Mesenchymal stem cell (in vitro differentiated cells and primary cell): ENCODE measurements around the gene CLRN1.

Experiments used
- DNase-seq: peaks from one replicate; pipeline ENCODE4 v3.0.0-alpha.2; 2013
- H2AFZ ChIP-seq: one replicate; pipeline ENCODE4 v1.6.1; 2013; ENCODE audit warnings: low read depth, mild to moderate bottlenecking, control low read depth, inconsistent platforms, low read length, moderate library complexity
- H2AK5ac ChIP-seq: 2 replicates; pipeline ENCODE4 v1.6.1; 2013; ENCODE audit warnings: low read length, moderate library complexity, mild to moderate bottlenecking, inconsistent platforms; ENCODE audit not compliant: severe bottlenecking
- H2BK120ac ChIP-seq: one replicate; pipeline ENCODE4 v1.6.1; 2013; ENCODE audit warnings: low read depth, mild to moderate bottlenecking, inconsistent platforms, low read length, moderate library complexity
- H2BK12ac ChIP-seq, 2 experiments: one replicate each; pipeline ENCODE4 v1.6.1; 2013; ENCODE audit warnings: inconsistent platforms in 2 of 2, low read length in 2 of 2, mild to moderate bottlenecking in 2 of 2, moderate library complexity in 2 of 2, control low read depth in 1 of 2
- H2BK15ac ChIP-seq: one replicate; pipeline ENCODE4 v1.6.1; 2013; ENCODE audit warnings: mild to moderate bottlenecking, low read depth, inconsistent platforms; ENCODE audit not compliant: poor library complexity, severe bottlenecking
- H2BK5ac ChIP-seq: 2 replicates; pipeline ENCODE4 v1.6.1; 2013; ENCODE audit warnings: low read depth, mild to moderate bottlenecking, low read length, control low read depth, inconsistent platforms; ENCODE audit not compliant: poor library complexity, severe bottlenecking
- H3K14ac ChIP-seq, 2 experiments: one replicate each; pipeline ENCODE4 v1.6.1; 2013; ENCODE audit warnings: inconsistent platforms in 2 of 2, low read length in 2 of 2, control low read depth in 1 of 2, mild to moderate bottlenecking in 1 of 2, moderate library complexity in 1 of 2
- H3K18ac ChIP-seq, 2 experiments: one replicate each; pipeline ENCODE4 v1.6.1; 2013; ENCODE audit warnings: inconsistent platforms in 2 of 2, low read length in 2 of 2, control low read depth in 1 of 2, low read depth in 1 of 2, mild to moderate bottlenecking in 1 of 2
- H3K23ac ChIP-seq, 2 experiments: one replicate each; pipeline ENCODE4 v1.6.1; 2013; ENCODE audit warnings: inconsistent platforms in 2 of 2, low read length in 2 of 2, mild to moderate bottlenecking in 2 of 2, moderate library complexity in 2 of 2, control low read depth in 1 of 2
- H3K27ac ChIP-seq: 2 replicates; pipeline ENCODE4 v1.5.1; 2013; ENCODE audit warnings: mild to moderate bottlenecking, moderate library complexity, low read length, control low read depth, inconsistent platforms; ENCODE audit not compliant: poor library complexity, severe bottlenecking
- H3K27me3 ChIP-seq, 2 experiments: 2 replicates each; pipeline versions ENCODE4 v1.6.1 to v1.7.0; 2013; ENCODE audit warnings: low read length in 2 of 2, mild to moderate bottlenecking in 2 of 2, moderate library complexity in 2 of 2, control low read depth in 1 of 2, inconsistent platforms in 1 of 2; ENCODE audit not compliant: control insufficient read depth in 1 of 2, insufficient read depth in 1 of 2
- H3K36me3 ChIP-seq, 2 experiments: 2 replicates each; pipeline versions ENCODE4 v1.6.1 to v1.7.0; 2013; ENCODE audit warnings: low read length in 2 of 2, control low read depth in 1 of 2, inconsistent platforms in 1 of 2, low read depth in 1 of 2, mild to moderate bottlenecking in 1 of 2; ENCODE audit not compliant: insufficient read depth in 2 of 2, control insufficient read depth in 1 of 2
- H3K4ac ChIP-seq, 2 experiments: one replicate each; pipeline ENCODE4 v1.6.1; 2013; ENCODE audit warnings: inconsistent platforms in 2 of 2, low read length in 2 of 2, mild to moderate bottlenecking in 2 of 2, moderate library complexity in 2 of 2, control low read depth in 1 of 2, low read depth in 1 of 2
- H3K4me1 ChIP-seq: 2 replicates; pipeline ENCODE4 v1.6.1; 2013; ENCODE audit warnings: low read depth, low read length, control low read depth; ENCODE audit not compliant: control insufficient read depth, insufficient read depth
- H3K4me2 ChIP-seq: 2 replicates; pipeline ENCODE4 v1.6.1; 2013; ENCODE audit warnings: low read length, mild to moderate bottlenecking, inconsistent platforms; ENCODE audit not compliant: poor library complexity, severe bottlenecking
- H3K4me3 ChIP-seq, 2 experiments: 2 replicates each; pipeline versions ENCODE4 v1.5.1 to v1.7.0; 2013; ENCODE audit warnings: low read length in 2 of 2, mild to moderate bottlenecking in 2 of 2, control low read depth in 1 of 2, low read depth in 1 of 2; ENCODE audit not compliant: insufficient read depth in 1 of 2
- H3K79me1 ChIP-seq: replicated peaks from 2 replicates; pipeline ENCODE4 v1.6.1; 2013; ENCODE audit warnings: mild to moderate bottlenecking, control low read depth, low read length, inconsistent platforms; ENCODE audit not compliant: poor library complexity, severe bottlenecking
- H3K9ac ChIP-seq: 2 replicates; pipeline ENCODE4 v1.7.0; 2013; ENCODE audit warnings: mild to moderate bottlenecking, low read length, moderate library complexity
- H3K9me3 ChIP-seq: 2 replicates; pipeline ENCODE4 v1.7.0; 2013; ENCODE audit warnings: mild to moderate bottlenecking, low read length; ENCODE audit not compliant: control insufficient read depth
- H4K8ac ChIP-seq: one replicate; pipeline ENCODE4 v1.6.1; 2013; ENCODE audit warnings: inconsistent platforms, mild to moderate bottlenecking, low read length, moderate library complexity
- H4K91ac ChIP-seq: one replicate; pipeline ENCODE4 v1.6.1; 2013; ENCODE audit warnings: mild to moderate bottlenecking, low read length, inconsistent platforms
- WGBS: methylation state at CpG from one replicate; pipeline ENCODE4 v1.1.7; 2013; ENCODE audit warnings: mixed read lengths; 5-methylcytosine and 5-hydroxymethylcytosine counted together

The CLRN1 gene

GRCh38 chr3:150930839-150931238 is 41.7 kb downstream of the CLRN1 start:
- no peak overlapping the region for H2BK5ac ChIP-seq
- no peaks in the 10 kb centered on the region for H3K79me1 ChIP-seq
- H4K91ac ChIP-seq, result no peak overlapping the region
- H3K4me1 ChIP-seq, result no peaks in the 10 kb centered on the region
- no peak overlapping the region for H3K14ac ChIP-seq
- H3K4ac ChIP-seq, result no peak overlapping the region
- no peak overlapping the region for H2BK120ac ChIP-seq
- no peak overlapping the region for H3K23ac ChIP-seq
- H3K9me3 ChIP-seq, result no peaks in the 10 kb centered on the region
- H4K8ac ChIP-seq, result no peak overlapping the region
- H2BK15ac ChIP-seq, result no peak overlapping the region
- no peaks in the 10 kb centered on the region for H3K36me3 ChIP-seq
- H3K27ac ChIP-seq, result no peak overlapping the region
- 61% methylated on average over 3 of the region's 3 CpGs for WGBS
- DNase-seq, result no peak
- no peak overlapping the region for H2AK5ac ChIP-seq
- H2BK12ac ChIP-seq, result no peak overlapping the region
- H3K9ac ChIP-seq, result no peak overlapping the region
- no peak overlapping the region for H3K4me2 ChIP-seq
- no peak overlapping the region for H3K4me3 ChIP-seq
- no peak overlapping the region for H3K18ac ChIP-seq
- no peak overlapping the region for H2AFZ ChIP-seq
- peaks cover 20 to 57% of the 10 kb centered on the region in 2 experiments for H3K27me3 ChIP-seq

- H3K14ac ChIP-seq, result no peak overlapping the region
- H2AFZ ChIP-seq, result no peak overlapping the region
- no peak overlapping the region for H3K23ac ChIP-seq
- H3K36me3 ChIP-seq, result no peaks in the 10 kb centered on the region
- no peaks in the 10 kb centered on the region for H3K4me1 ChIP-seq
- no peak overlapping the region for H3K9ac ChIP-seq
- no peak overlapping the region for H2BK5ac ChIP-seq
- no peak overlapping the region for H3K4me3 ChIP-seq
- peaks cover 31 to 77% of the 10 kb centered on the region in 2 experiments for H3K27me3 ChIP-seq
- no peaks in the 10 kb centered on the region for H3K79me1 ChIP-seq
- no peaks in the 10 kb centered on the region for H3K9me3 ChIP-seq
- no peak overlapping the region for H3K4ac ChIP-seq
- H2BK15ac ChIP-seq, result no peak overlapping the region
- no peak overlapping the region for H3K4me2 ChIP-seq
- H2BK120ac ChIP-seq, result no peak overlapping the region
- DNase-seq, result no peak
- no peak overlapping the region for H2AK5ac ChIP-seq
- no peak overlapping the region for H2BK12ac ChIP-seq
- no peak overlapping the region for H3K27ac ChIP-seq
- H4K8ac ChIP-seq, result no peak overlapping the region
- 100% methylated on average over 1 of the region's 1 CpG for WGBS
- H4K91ac ChIP-seq, result no peak overlapping the region
- H3K18ac ChIP-seq, result no peak overlapping the region
These were observed 44.3 kb downstream of the CLRN1 start for GRCh38 chr3:150928234-150928633.

DNA sequence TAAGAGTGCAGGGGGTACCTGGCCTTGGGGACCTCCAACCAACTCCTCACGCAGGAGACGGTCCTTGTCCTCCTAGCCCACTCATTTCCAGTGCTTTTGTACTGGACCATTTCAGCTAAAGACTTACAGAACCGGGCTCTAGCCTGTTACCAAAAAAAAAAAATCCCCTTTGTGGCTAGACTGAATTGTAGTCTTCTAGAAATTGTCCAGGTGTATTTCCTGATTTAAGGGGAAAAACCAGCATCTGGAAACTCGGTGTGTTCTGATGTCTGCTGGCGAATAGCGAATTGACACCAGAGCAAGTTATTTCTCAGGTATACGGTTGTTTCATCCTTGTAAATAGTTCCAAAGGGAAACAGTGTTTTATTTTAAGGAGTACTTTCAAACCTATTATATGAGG is 46.2 kb downstream of the CLRN1 start:
- Histone ChIP-seq H2BK12ac (no peak overlapping the region), H4K8ac (no peak overlapping the region), H3K14ac (no peak overlapping the region), H4K91ac (no peak overlapping the region), H3K23ac (no peak overlapping the region), H3K9me3 (no peaks in the 10 kb centered on the region), H2BK5ac (no peak overlapping the region), H3K27me3 (peaks cover 24 to 75% of the 10 kb centered on the region in 2 experiments), H3K36me3 (no peaks in the 10 kb centered on the region), H3K4me1 (no peaks in the 10 kb centered on the region), H3K4me2 (no peak overlapping the region), H2BK15ac (no peak overlapping the region), H3K4me3 (no peak overlapping the region), H2AFZ (no peak overlapping the region), H2AK5ac (no peak overlapping the region), H3K9ac (no peak overlapping the region), H2BK120ac (no peak overlapping the region), H3K4ac (no peak overlapping the region), H3K18ac (no peak overlapping the region), H3K79me1 (no peaks in the 10 kb centered on the region), H3K27ac (no peak overlapping the region)
- WGBS, result 84% methylated on average over 7 of the region's 7 CpGs
- DNase-seq, result no peak

- Histone ChIP-seq H3K18ac (no peak overlapping the region), H3K23ac (no peak overlapping the region), H2BK12ac (no peak overlapping the region), H3K36me3 (no peaks in the 10 kb centered on the region), H4K91ac (no peak overlapping the region), H2BK5ac (no peak overlapping the region), H3K4me3 (no peak overlapping the region), H3K27me3 (peaks cover 18 to 72% of the 10 kb centered on the region in 2 experiments), H3K79me1 (no peaks in the 10 kb centered on the region), H2AK5ac (no peak overlapping the region), H3K14ac (no peak overlapping the region), H3K9ac (no peak overlapping the region), H4K8ac (peak overlapping the region; percentile 4), H3K4me1 (no peaks in the 10 kb centered on the region), H3K4ac (no peak overlapping the region), H2BK15ac (no peak overlapping the region), H3K4me2 (no peak overlapping the region), H2BK120ac (no peak overlapping the region), H2AFZ (no peak overlapping the region), H3K9me3 (no peaks in the 10 kb centered on the region), H3K27ac (no peak overlapping the region)
- DNase-seq, result peak; percentile 25
- WGBS, result 16% methylated on average over 14 of the region's 14 CpGs
These were observed 46.8 kb downstream of the CLRN1 start for GRCh38 chr3:150925751-150926201.
